GM21447 (cell line): Measurements from ENCODE around the gene ZNF415.

ENCODE experiments used
- ATAC-seq: cut with Tn5 transposase; IDR thresholded peaks from one replicate; pipeline ENCODE4 v1.9.1; 2021; ENCODE audit not compliant: unreplicated experiment

ZNF415 gene

GRCh38 chr19:53057904-53058580, 74.7 kb downstream of the ZNF415 start:
- ATAC-seq: no peak
